Medulla oblongata (tissue), 1 donor: Measurements from ENCODE around the gene GPC6.

Experiments
- DNase-seq: peaks from one replicate; pipeline ENCODE4 v3.0.0-alpha.2; 2015; ENCODE audit errors: extremely low spot score

Gene GPC6

DNA sequence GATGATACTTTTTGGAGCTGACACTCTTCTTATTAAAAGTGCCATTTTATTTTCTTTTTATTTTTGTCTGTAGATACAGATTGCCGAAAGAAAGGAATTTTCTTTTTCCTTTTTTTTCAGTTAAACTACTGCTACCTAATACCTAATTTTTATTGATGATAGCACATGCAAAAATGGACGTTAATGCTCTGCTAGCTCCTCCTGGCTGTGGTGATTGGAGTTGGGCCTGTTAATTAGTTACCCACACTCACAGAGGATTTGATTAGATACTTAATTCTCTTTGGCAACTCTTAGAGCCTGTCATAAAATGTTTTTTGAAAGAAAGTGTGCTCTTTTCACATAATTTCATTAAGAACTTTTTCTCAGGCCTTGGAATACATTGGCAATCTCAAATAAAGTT is 886.1 kb downstream of the GPC6 start:
- no peak for DNase-seq

- no peak for DNase-seq
Measured at GRCh38 chr13:94113245-94113644, 886.6 kb downstream of the GPC6 start.

DNA sequence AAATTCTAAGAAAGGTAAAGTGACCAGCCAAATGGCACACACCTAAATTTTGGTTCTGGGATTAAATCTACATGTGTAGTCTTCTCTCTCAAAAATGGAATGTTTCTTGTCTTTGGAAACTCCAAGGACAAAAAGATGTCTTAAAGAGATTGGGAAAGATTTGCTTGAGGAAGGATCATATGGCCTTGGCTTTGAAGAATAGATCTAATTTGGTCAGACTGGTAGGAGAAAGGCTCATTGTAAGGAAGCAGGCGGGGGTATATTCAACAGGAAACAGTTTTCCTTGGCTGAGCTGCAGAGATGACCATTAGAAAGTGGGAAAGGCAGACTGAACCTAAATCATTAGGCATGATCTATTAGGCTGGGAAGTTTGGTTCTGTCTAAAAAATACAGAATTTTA is 887.6 kb downstream of the GPC6 start:
- no peak for DNase-seq

DNA sequence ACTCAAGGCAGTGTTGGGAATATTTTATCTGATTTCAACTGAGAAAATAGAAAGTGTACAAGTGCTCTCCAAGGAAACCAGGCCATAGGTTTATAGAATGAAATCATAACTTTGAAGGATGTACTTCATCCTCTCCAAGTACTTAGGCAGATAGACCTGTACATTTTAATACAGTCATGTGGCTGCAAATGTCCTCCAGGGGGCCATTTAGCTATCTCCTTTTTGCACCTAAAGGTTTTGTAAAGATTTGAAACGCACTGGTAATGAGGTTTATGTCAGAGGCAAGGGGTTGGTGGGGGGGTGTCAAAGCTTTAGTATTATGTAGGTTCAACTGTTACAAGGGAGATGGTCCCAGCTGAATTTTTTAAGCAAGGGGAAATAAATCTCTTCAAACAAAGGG is 888.4 kb downstream of the GPC6 start:
- DNase-seq = no peak

DNA sequence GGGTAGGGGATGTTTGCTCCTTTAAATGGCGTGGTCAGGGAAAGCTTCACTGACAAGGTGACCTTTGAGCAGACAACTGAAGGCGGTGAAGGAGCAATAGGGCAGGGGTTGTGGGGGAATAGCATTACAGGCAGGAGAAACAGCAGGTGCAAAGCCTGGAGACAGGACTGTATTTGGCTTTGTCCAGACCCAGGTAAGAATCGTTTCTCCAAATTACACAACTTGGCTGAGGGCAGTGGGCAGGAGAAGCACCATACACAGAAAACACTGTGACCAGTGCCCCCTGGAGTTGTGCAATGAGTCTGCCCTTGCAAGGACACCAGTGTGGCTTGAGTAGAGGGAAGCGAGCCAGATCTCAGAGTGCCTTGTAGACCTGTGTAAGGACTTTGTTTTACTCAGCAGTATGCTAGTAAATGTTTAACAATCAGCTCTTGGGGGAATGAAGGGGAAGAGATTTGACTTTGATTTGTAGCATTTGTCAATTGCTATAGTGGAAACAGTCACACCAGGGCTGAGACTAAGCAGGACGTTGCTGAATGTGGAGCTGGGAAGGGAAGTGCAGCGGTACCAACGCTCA is 892.8 kb downstream of the GPC6 start:
- no peak for DNase-seq

- DNase-seq = no peak
Measured at GRCh38 chr13:94120878-94121277, 894.3 kb downstream of the GPC6 start.

DNA sequence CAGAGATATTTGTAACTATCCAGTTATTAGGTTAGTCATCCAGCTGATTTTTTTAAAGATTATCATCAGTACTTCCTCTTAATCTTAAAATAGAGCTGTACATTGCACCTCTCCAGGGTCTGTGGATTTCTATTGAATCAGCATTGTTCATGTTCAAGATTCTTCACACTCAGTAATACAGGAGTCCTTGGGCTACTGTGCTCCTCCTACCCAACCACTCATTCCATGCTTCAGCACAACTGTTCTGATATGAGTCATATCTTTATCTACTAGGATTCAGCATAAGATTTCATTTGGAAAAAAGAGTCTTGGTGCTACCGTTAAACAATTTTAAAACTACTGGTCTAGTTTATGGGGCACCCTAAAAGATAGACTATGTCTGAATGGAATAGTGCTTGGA is 895.1 kb downstream of the GPC6 start:
- DNase-seq = no peak

DNA sequence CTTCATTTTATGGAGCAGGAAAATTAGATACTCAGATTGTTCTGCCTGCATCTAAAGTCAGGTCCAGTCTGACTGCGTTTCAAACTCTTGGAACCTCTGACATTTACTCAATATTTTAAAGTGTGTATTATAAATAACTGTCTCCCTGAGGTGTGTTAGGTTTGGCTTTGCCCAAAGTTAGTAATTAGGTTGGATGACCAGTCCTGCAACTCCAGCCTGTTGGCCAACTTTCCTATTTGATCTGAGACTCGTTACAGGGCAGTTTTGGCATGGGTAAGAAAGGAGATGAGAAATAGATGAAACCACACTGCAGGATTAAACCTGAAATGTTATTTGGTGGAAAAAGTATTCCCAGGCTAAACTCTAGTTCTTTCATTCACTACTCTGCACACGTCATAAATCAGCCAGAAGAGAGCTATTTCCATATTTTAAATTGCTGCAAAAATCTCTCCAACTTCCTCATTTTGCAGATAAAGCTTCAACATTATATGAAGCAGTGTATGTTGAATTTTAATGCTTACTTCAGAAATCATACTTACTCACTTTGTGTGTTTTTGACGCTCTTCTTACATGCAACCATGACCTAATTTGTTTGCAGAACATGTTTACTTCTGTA is 895.8 kb downstream of the GPC6 start:
- DNase-seq = no peak

GRCh38 chr13:94123557-94123956 is 897.0 kb downstream of the GPC6 start:
- no peak for DNase-seq

GRCh38 chr13:94128430-94128829 is 901.8 kb downstream of the GPC6 start:
- peak; percentile 75 for DNase-seq

- DNase-seq = no peak
Measured at GRCh38 chr13:94129490-94129894, 902.9 kb downstream of the GPC6 start.

DNA sequence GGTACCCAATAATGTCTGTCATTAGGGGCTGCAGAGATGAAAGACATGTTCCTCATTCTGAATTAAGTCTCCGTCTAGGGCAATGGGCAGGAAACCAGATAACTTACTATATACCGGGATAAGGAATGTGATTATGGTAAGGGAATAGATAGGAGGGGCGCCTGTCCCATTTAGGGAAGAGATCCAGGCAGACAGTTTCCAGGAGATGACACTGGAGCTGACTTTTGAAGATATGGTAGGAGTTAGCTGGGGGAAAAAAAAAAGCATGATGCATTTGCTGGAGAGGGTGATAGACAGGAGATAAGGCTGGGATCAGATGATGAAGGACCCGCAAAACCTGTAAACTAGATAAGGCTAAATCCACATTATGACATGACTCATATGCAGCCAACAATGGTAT is 912.2 kb downstream of the GPC6 start:
- no peak for DNase-seq

DNA sequence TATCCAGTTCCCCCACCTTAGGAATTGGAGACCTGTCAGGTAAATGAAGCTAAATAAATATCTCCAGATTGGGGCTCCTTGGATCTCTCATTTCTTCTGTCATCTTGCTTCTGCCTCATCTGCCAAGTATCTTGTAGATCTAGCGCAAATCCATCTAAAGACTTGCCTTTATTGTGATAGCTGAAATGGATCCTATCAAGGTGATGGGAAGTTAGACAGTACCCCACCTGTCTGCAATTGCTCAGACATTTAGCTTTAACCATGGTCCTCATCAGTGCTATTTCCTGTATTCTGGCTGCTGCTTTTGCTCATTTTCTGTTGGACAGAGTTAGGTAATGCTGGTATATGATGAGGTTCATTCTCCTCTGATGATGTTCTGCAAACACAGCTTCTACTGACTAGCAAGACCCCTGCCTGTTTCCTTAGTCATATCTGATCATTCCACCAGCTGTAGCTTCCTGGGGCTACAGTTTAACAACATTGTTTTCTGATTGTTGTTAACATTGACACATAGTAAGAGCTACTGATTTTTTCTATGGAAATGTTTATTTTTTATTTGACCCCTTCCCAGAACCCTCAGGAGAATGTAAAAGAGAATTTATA is 912.9 kb downstream of the GPC6 start:
- no peak for DNase-seq

- DNase-seq = no peak
Measured at GRCh38 chr13:94140027-94140426, 913.4 kb downstream of the GPC6 start.

- DNase-seq = no peak
Measured at GRCh38 chr13:94140511-94140910, 913.9 kb downstream of the GPC6 start.

GRCh38 chr13:94143624-94144350 is 917.2 kb downstream of the GPC6 start:
- DNase-seq = no peak

DNA sequence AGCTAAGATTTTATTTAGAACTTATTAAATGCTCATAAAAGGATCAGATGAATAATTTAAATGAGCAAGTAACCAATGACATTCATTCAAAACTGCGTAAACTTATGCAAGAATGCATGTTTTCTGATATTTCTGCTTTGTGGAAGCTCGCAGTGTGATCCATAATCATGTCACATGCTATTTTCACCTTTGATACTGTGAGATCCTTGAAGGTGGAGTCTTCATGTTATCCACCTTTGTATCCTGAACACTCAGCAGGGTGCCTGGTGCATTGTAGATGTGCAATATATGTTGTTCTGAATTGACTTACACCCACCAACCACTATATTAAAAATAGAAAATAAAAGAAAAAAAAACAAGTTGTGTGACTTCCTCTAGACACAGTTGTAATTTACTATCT is 919.4 kb downstream of the GPC6 start:
- no peak for DNase-seq

DNA sequence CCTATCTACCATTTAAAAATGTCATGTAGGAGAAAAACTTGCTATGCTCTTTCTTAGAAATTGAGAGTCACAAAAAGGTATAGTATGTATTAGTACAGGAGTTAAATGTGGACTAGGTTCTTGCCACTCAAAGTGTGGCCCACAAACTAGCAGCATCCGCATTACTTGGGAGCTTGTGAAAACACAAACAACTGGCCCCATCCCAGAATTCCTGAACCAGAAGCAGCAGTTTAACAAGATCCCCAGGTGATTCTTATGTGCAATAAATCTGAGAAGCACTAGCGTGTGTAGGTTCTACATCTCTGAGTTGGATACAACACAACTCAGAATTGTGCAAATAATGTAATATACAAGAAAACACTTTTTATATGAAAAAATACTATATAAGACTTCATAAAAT is 927.0 kb downstream of the GPC6 start:
- DNase-seq = no peak

- peak; percentile 24 for DNase-seq
Measured at GRCh38 chr13:94154367-94154766, 927.8 kb downstream of the GPC6 start.

GRCh38 chr13:94157705-94158218 is 931.2 kb downstream of the GPC6 start:
- DNase-seq = peak; percentile 53

DNA sequence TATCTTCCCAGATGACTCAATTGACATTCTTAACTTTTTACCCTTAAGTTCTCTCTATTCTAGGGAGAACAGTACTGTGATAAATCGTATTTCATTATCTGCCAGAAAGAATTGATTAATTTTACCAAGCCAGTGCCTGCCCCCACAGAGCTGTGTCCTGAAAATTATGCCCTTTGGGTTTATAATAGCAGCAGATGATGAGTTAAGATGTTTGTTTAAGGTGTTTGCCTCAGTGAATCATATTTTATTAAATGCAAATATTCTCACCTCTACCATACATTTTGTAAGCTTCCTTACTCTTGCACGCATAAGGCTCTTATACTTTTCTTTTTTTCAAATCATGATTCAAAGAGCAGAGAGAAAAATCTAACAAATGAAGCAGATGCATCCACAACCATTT is 934.3 kb downstream of the GPC6 start:
- no peak for DNase-seq

DNA sequence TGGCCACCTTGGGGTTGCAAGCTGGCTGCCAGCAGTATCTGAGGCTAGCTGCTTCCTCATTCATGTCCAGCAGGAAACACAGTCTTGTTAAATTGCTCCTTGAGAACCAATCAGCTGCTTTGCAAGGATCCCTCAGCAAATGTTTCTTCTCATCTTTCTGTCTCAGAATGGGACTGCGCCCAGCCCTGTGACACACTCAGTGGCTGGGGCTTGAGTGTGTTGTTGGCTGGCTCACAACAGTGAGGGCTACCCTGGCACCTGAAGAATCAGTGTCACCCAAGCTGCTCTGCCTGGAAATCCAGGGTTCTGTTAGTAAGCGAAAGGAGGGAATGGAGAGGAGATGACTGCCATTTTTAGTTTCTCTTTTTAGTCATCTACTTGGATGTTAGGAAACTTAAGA is 935.7 kb downstream of the GPC6 start:
- no peak for DNase-seq

DNA sequence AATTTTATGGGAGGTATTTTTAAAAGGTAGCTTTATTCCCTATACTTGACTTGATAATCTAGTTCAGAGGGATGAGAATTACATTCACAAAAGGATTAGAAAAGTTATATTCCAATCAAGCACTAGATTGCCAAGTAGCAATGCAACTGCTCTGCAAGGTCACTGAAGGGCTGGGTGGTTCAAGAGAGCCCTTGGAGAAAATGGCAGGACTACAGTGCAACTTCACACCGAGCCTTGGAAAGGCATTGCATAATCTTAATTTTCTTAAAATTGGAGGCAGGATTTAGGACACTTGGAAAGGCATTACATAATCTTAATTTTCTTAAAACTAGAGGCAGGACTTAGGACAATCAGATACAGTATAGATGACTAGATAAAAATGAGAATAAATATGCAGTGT is 936.9 kb downstream of the GPC6 start:
- no peak for DNase-seq
